Upper lobe of left lung (tissue), 4 donors: ENCODE data around the gene SHANK3.

Source experiments
- EP300 ChIP-seq, 4 donors: sonication (generic); formaldehyde crosslinking; IDR thresholded peaks; one replicate each; pipeline ENCODE4 v1.5.1; 2017; ENCODE audit warnings: antibody characterized with exemption in 4 of 4, control low read depth in 2 of 4
- POLR2A ChIP-seq, 4 donors: fragments of 450-650 bp; IDR thresholded peaks; one replicate each; pipeline ENCODE4 v1.5.1; 2016 to 2017; ENCODE audit warnings: antibody characterized with exemption in 4 of 4, mild to moderate bottlenecking in 2 of 4
- POLR2AphosphoS5 ChIP-seq, 2 donors: sonication (generic); formaldehyde crosslinking; IDR thresholded peaks; one replicate each; pipeline ENCODE4 v1.5.1; 2017; ENCODE audit warnings: antibody characterized with exemption in 2 of 2
- TF ChIP-seq, protein P1 (sequence below), 6 experiments: fragments of 450-650 bp in 4 of 6; fragments of 200-600 bp in 2 of 6; sonication (generic) in 2 of 6; IDR thresholded peaks; one replicate each; pipeline ENCODE4 v1.5.1; 2016 to 2019; ENCODE audit warnings: antibody characterized with exemption in 6 of 6

DNA sequence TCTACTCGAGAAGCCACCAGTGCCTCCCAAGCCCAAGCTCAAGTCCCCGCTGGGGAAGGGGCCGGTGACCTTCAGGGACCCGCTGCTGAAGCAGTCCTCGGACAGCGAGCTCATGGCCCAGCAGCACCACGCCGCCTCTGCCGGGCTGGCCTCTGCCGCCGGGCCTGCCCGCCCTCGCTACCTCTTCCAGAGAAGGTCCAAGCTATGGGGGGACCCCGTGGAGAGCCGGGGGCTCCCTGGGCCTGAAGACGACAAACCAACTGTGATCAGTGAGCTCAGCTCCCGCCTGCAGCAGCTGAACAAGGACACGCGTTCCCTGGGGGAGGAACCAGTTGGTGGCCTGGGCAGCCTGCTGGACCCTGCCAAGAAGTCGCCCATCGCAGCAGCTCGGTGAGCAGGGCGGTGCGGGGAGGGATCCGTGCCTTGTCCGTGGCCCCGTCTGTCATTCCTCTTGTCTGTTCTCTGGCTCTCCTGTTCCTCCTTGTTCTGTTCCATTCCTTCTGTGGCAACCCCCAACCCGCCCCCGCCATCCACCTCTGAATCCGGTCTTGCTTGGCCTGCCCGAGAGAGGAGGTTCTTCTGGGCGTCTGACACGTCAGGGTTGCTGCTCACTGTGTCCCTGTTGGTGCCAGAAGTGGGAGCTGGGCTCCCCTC, 49.6 kb downstream of the SHANK3 start:
- TF ChIP-seq, protein P1, sequence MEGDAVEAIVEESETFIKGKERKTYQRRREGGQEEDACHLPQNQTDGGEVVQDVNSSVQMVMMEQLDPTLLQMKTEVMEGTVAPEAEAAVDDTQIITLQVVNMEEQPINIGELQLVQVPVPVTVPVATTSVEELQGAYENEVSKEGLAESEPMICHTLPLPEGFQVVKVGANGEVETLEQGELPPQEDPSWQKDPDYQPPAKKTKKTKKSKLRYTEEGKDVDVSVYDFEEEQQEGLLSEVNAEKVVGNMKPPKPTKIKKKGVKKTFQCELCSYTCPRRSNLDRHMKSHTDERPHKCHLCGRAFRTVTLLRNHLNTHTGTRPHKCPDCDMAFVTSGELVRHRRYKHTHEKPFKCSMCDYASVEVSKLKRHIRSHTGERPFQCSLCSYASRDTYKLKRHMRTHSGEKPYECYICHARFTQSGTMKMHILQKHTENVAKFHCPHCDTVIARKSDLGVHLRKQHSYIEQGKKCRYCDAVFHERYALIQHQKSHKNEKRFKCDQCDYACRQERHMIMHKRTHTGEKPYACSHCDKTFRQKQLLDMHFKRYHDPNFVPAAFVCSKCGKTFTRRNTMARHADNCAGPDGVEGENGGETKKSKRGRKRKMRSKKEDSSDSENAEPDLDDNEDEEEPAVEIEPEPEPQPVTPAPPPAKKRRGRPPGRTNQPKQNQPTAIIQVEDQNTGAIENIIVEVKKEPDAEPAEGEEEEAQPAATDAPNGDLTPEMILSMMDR (IDR thresholded peaks at IDR 0.05), result no peak
- no peak for TF ChIP-seq POLR2A (IDR thresholded peaks at IDR 0.05)
- no peak for TF ChIP-seq EP300 (IDR thresholded peaks at IDR 0.05)
- no peak for TF ChIP-seq POLR2AphosphoS5 (IDR thresholded peaks at IDR 0.05)
